ENCODE data around the gene EIF5. TPM values are rescaled to one million over a fixed set of nuclear protein-coding genes. Genes with fewer than 3 reads are reported as not detected.

Gene EIF5
- total and polyA plus RNA-seq, 8 donors, result 159 to 239 (median 210) TPM

DNA sequence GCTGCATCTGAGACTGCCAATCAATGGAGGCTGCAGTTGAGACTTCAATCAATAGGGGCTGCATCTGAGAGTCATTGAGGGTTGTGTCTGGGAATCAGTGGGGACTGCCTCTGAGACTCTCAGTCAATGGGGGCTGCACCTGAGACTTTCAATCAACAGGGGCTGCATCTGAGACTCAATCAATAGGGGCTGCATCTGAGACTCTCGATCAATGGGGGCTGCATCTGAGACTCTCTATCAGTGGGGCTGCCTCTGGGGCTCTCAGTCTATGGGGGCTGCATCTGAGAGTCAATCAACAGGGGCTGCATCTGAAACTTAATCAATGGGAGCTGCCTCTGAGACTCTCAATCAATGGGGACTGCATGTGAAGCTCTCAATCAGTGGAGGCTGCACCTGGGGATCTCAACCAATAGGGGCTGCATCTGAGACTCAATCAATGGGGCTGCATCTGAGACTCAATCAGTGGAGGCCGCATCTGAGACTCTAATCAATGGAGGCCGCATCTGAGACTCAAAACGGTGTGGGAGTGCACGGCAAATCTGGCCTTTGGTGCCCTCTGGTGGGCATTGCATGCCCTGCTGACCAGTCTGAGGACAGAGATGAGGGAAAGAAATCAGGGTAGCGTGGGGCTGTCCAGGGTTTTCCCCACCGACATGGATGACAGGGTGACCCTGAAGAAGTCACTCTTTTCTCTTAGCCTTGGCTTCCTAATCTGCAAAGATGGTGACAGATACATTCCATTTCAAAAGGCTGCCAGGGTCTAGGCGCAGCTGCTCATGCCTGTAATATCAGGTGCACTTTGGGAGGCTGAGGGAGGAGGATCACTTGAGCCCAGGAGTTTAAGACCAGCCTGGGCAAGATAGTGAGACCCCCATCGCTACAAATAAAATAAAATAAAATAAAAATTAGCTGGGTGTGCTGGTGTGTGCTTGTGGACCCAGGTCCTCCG, 41.3 kb upstream of the EIF5 start:
- no peaks in the 10 kb centered on the region for H3K36me3 ChIP-seq
- intact Hi-C loops (cut with DNase I), result loop anchor here (5.0 to 10.0 kb wide), 2 partner anchors 188 to 210 kb away; partner anchors contain the start of gene LBHD2 (in 1 of the 2)
- peaks cover 0 to 13% of the 10 kb centered on the region in 2 donors for H3K27me3 ChIP-seq
- DNase-seq (peak; percentile 57 to 90 (median 76)), ATAC-seq (peak; percentile 94)
- no peak overlapping the region for H3K4me3 ChIP-seq
- TF ChIP-seq, protein P1, sequence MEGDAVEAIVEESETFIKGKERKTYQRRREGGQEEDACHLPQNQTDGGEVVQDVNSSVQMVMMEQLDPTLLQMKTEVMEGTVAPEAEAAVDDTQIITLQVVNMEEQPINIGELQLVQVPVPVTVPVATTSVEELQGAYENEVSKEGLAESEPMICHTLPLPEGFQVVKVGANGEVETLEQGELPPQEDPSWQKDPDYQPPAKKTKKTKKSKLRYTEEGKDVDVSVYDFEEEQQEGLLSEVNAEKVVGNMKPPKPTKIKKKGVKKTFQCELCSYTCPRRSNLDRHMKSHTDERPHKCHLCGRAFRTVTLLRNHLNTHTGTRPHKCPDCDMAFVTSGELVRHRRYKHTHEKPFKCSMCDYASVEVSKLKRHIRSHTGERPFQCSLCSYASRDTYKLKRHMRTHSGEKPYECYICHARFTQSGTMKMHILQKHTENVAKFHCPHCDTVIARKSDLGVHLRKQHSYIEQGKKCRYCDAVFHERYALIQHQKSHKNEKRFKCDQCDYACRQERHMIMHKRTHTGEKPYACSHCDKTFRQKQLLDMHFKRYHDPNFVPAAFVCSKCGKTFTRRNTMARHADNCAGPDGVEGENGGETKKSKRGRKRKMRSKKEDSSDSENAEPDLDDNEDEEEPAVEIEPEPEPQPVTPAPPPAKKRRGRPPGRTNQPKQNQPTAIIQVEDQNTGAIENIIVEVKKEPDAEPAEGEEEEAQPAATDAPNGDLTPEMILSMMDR (IDR thresholded peaks at IDR 0.05), result peak; percentile 74 to 91
- peaks cover 0 to 4% of the 10 kb centered on the region in 2 donors for H3K4me1 ChIP-seq
- H3K27ac ChIP-seq, result no peak overlapping the region
- H3K9me3 ChIP-seq, result no peaks in the 10 kb centered on the region

DNA sequence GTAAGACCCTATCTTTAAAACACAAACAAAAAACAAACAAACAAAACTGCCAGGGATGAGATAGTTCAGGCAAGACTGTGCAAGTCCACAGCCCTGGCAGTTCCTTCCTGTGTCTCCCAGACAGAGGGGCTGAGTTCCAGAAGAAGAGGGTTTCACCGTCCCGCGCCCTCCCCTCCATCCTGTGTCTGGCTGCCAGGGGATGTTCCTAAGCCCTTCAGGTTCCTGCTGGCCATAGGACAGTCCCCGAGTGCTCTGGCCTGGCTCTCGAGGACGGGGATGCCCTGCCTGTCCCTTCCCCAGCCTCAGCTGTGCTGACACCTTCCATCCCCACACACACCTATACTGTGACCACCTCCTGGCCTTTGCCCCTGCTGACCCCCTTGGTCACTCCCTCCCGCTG, 40.6 kb upstream of the EIF5 start:
- no peak overlapping the region for H3K27ac ChIP-seq
- no peak overlapping the region for H3K4me3 ChIP-seq
- TF ChIP-seq, protein P1 (IDR thresholded peaks at IDR 0.05), result no peak
- ATAC-seq, result no peak
- H3K36me3 ChIP-seq, result no peaks in the 10 kb centered on the region
- peaks cover 0 to 8% of the 10 kb centered on the region in 2 donors for H3K27me3 ChIP-seq
- H3K4me1 ChIP-seq, result peaks cover 0 to 4% of the 10 kb centered on the region in 2 donors
- DNase-seq, result no peak
- H3K9me3 ChIP-seq, result no peaks in the 10 kb centered on the region
- intact Hi-C loops (cut with DNase I), result loop anchor here (5.0 to 10.0 kb wide), 2 partner anchors 189 to 211 kb away; partner anchors contain the start of gene LBHD2 (in 1 of the 2)

DNA sequence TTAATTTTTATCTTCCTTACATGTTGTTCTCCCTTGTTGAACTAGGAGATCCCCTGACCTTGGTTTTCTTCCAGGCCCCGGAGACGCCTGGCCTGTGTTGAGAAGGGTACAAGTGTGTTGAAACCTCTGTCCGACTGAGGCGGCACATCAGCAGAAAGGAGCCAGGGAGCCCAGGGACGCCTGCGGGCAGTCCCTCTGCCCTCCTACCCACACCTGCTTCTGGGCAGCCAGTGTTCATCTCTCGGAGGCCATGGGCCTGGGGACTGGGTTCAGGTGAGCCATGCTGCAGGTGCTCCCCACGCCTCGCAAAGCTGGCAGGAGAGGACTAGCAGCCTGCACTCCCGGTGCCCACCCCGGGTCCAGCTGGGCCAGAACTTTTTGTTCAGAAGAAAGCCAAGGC, 39.9 kb upstream of the EIF5 start:
- H3K36me3 ChIP-seq, result no peaks in the 10 kb centered on the region
- peaks cover 0 to 4% of the 10 kb centered on the region in 2 donors for H3K4me1 ChIP-seq

DNA sequence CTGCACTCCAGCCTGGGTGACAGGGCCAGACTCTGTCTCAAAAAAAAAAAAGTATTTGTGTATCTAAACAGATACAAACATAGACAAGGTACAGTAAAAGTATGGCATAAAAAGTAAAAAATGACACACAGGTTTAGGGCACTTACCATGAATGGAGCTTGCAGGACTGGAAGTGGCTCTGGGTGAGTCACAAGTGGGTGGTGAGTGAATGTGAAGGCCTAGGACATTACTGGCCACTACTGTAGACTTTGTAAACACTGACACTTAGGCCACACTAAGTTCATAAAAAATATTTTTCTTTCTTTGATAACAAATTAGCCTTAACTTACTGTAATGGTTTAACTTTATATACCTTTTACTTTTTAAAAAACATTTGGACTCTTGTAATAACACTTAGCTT, 38.0 kb upstream of the EIF5 start:
- ATAC-seq (peak; percentile 70), DNase-seq (peak in 1 of 4 donors; percentile 43)
- Histone ChIP-seq H3K27ac (no peak overlapping the region), H3K27me3 (peaks cover 0 to 8% of the 10 kb centered on the region in 2 donors), H3K36me3 (no peaks in the 10 kb centered on the region), H3K9me3 (no peaks in the 10 kb centered on the region), H3K4me3 (no peak overlapping the region), H3K4me1 (peaks cover 0 to 4% of the 10 kb centered on the region in 2 donors)
- intact Hi-C loops (cut with DNase I), result loop anchor here in 1 of 2 donors (10.0 kb wide), 1 partner anchor 191 kb away; no protein-coding TSS in a partner anchor
- TF ChIP-seq, protein P1 (IDR thresholded peaks at IDR 0.05), result no peak

More for the DNA sequence above, 39.9 kb upstream of the EIF5 start:
- intact Hi-C loops (cut with DNase I), result loop anchor here (5.0 to 10.0 kb wide), 2 partner anchors 189 to 212 kb away; partner anchors contain the start of gene LBHD2 (in 1 of the 2)
- DNase-seq, result peak in 1 of 4 donors; percentile 26
- H3K27me3 ChIP-seq, result peaks cover 0 to 8% of the 10 kb centered on the region in 2 donors
- no peak for ATAC-seq
- H3K9me3 ChIP-seq, result no peaks in the 10 kb centered on the region
- no peak overlapping the region for H3K4me3 ChIP-seq
- TF ChIP-seq, protein P1 (IDR thresholded peaks at IDR 0.05), result no peak
- no peak overlapping the region for H3K27ac ChIP-seq

DNA sequence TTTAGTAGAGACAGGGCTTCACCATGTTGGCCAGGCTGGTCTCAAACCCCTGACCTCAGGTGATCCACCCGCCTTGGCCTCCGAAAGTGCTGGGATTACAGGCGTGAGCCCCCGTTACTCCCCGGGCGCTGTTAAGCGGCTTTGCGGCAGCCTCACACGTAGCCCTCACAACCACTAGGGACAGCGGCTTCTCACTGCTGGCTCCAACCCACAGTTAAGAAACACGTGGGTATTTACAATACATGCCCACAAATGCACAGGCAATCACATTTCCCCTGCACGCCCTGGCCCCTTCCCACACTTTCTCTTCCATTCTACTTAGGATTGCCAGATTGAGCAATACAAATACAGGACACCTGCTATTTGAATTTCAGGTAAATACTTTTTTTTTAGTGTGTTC, 37.0 kb upstream of the EIF5 start:
- no peaks in the 10 kb centered on the region for H3K9me3 ChIP-seq
- ATAC-seq, result no peak
- H3K36me3 ChIP-seq, result no peaks in the 10 kb centered on the region
- TF ChIP-seq, protein P1 (IDR thresholded peaks at IDR 0.05), result no peak
- DNase-seq, result peak in 1 of 4 donors; percentile 29
- peaks cover 0 to 4% of the 10 kb centered on the region in 2 donors for H3K4me1 ChIP-seq
- H3K4me3 ChIP-seq, result no peak overlapping the region
- intact Hi-C loops (cut with DNase I), result loop anchor here in 1 of 2 donors (10.0 kb wide), 1 partner anchor 192 kb away; no protein-coding TSS in a partner anchor
- no peak overlapping the region for H3K27ac ChIP-seq
- peaks cover 0 to 8% of the 10 kb centered on the region in 2 donors for H3K27me3 ChIP-seq

Measured in left lung (tissue), 10 donors.